ENCODE results near the gene RILPL2. TPM values are rescaled to one million over a fixed set of nuclear protein-coding genes. Genes with fewer than 3 reads are reported as not detected.

Gene RILPL2
- total and polyA plus RNA-seq, 2 of the 13 experiments (the other 11 are each of a cell fraction or from before 2014, with no cell fraction given): 2.7 to 8.1 TPM

GRCh38 chr12:123449249-123449733 lies 12.8 kb upstream of the RILPL2 start (continued):
- TF ChIP-seq, protein P1, sequence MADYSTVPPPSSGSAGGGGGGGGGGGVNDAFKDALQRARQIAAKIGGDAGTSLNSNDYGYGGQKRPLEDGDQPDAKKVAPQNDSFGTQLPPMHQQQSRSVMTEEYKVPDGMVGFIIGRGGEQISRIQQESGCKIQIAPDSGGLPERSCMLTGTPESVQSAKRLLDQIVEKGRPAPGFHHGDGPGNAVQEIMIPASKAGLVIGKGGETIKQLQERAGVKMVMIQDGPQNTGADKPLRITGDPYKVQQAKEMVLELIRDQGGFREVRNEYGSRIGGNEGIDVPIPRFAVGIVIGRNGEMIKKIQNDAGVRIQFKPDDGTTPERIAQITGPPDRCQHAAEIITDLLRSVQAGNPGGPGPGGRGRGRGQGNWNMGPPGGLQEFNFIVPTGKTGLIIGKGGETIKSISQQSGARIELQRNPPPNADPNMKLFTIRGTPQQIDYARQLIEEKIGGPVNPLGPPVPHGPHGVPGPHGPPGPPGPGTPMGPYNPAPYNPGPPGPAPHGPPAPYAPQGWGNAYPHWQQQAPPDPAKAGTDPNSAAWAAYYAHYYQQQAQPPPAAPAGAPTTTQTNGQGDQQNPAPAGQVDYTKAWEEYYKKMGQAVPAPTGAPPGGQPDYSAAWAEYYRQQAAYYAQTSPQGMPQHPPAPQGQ (CRISPR knock-in tag; IDR thresholded peaks at IDR 0.05; ENCODE audit: borderline replicate concordance): 0 out of 2 replicates have a peak, but pooled peaks have one; percentile 50
- TF ChIP-seq HOXA9 (CRISPR knock-in tag; IDR thresholded peaks at IDR 0.05; ENCODE audit: borderline replicate concordance) (no peak), ZNF275 (CRISPR knock-in tag; IDR thresholded peaks at IDR 0.05; ENCODE audit: borderline replicate concordance) (no peak), HNF4A (CRISPR knock-in tag; IDR thresholded peaks at IDR 0.05) (peak; percentile 11; the same call in 1 of the 2 replicates), ZFX (CRISPR knock-in tag; IDR thresholded peaks at IDR 0.05; ENCODE audit: low read depth) (peak; percentile 61), TBX3 (IDR thresholded peaks at IDR 0.05; ENCODE audit: borderline replicate concordance) (no peak), ZC3H13 (CRISPR knock-in tag; IDR thresholded peaks at IDR 0.05) (no peak), ZXDC (CRISPR knock-in tag; IDR thresholded peaks at IDR 0.05) (no peak), ZMYM3 (CRISPR knock-in tag; IDR thresholded peaks at IDR 0.05) (peak; percentile 81), FOXA3 (CRISPR knock-in tag; IDR thresholded peaks at IDR 0.05) (peak; percentile 36; the same call in 1 of the 2 replicates), FOXO1 (CRISPR knock-in tag; IDR thresholded peaks at IDR 0.05) (0 out of 2 replicates have a peak, but pooled peaks have one; percentile 20)
- TF ChIP-seq, protein P2, sequence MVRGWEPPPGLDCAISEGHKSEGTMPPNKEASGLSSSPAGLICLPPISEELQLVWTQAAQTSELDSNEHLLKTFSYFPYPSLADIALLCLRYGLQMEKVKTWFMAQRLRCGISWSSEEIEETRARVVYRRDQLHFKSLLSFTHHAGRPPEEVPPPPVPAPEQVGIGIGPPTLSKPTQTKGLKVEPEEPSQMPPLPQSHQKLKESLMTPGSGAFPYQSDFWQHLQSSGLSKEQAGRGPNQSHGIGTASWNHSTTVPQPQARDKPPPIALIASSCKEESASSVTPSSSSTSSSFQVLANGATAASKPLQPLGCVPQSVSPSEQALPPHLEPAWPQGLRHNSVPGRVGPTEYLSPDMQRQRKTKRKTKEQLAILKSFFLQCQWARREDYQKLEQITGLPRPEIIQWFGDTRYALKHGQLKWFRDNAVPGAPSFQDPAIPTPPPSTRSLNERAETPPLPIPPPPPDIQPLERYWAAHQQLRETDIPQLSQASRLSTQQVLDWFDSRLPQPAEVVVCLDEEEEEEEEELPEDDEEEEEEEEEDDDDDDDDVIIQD (CRISPR knock-in tag; IDR thresholded peaks at IDR 0.05; ENCODE audit: low read depth): peak; percentile 23; the same call in 1 of the 2 replicates
- TF ChIP-seq, protein P3, sequence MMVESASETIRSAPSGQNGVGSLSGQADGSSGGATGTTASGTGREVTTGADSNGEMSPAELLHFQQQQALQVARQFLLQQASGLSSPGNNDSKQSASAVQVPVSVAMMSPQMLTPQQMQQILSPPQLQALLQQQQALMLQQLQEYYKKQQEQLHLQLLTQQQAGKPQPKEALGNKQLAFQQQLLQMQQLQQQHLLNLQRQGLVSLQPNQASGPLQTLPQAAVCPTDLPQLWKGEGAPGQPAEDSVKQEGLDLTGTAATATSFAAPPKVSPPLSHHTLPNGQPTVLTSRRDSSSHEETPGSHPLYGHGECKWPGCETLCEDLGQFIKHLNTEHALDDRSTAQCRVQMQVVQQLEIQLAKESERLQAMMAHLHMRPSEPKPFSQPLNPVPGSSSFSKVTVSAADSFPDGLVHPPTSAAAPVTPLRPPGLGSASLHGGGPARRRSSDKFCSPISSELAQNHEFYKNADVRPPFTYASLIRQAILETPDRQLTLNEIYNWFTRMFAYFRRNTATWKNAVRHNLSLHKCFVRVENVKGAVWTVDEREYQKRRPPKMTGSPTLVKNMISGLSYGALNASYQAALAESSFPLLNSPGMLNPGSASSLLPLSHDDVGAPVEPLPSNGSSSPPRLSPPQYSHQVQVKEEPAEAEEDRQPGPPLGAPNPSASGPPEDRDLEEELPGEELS (CRISPR knock-in tag; IDR thresholded peaks at IDR 0.05): no peak

Measured in HepG2 (cell line).